Measurements from ENCODE around the gene WDR36.

WDR36 gene

GRCh38 chr5:111099058-111099778 lies 7.1 kb downstream of the WDR36 start:
- peak; percentile 26 for DNase-seq (ENCODE audit: low read depth, low spot score)

- DNase-seq (ENCODE audit: low read depth, low spot score), result no peak
Measured at GRCh38 chr5:111106320-111106948, 14.3 kb downstream of the WDR36 start.

DNA sequence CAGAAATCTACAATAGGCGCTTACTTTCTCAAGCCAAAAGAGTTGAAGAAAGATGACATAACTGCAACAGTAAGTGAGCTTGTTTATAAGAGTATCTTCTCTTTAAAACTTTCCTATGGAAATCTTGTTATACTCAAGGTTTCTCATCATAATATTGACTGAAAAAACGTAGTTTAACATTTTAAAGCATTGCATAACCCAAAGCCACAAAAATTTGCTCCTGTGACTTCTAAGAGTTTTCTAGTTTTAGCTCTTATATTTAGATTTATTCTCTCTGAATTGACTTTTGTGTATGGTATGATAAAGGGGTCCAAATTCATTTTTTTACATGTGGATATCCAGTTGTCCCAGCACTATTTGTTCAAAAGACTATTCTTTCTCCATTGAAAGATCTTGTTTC lies 15.2 kb downstream of the WDR36 start:
- DNase-seq (ENCODE audit: low read depth, low spot score), result no peak

DNA sequence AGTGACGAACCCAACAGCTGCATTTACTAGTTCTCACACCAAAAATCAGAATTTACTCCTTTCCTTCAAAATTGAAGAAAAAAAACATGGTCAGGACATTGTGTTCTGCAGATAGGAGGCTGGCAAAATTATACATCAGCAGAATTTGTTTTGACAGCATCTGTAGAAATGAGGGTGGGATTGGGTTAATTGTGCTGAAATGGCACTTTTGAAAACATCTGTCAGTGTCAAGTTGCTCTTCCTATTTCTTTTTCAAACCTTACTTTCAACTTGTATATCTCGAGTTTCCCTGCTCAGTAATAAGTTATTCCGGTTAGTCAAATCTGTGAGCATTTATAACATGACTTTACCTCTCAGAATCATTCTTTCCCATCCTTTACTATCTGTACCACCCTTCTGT lies 19.8 kb downstream of the WDR36 start:
- DNase-seq (ENCODE audit: low read depth, low spot score), result no peak

- no peak for DNase-seq (ENCODE audit: low read depth, low spot score)
Measured at GRCh38 chr5:111113678-111114077, 21.5 kb downstream of the WDR36 start.

DNA sequence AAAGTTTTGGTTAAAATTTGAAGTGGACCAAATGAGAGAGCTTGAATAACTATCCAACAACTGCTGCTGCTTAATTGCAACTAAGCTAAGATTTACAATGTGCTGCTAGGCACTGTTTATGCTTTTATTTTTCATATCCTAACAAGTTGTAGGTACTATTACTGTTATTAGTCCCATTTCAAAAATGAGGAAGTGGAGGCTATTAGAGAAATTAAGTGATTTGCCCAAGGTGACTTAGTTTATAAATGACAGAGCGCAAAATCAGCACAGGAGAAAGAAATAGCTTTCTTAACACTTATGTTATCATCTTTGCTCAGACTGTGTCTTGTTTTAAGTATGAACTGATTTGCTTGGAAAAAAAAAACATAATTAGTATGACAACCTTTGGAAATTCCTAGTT lies 23.1 kb downstream of the WDR36 start:
- DNase-seq (ENCODE audit: low read depth, low spot score), result no peak

- DNase-seq (ENCODE audit: low read depth, low spot score), result no peak
Measured at GRCh38 chr5:111116550-111116949, 24.4 kb downstream of the WDR36 start.

DNA sequence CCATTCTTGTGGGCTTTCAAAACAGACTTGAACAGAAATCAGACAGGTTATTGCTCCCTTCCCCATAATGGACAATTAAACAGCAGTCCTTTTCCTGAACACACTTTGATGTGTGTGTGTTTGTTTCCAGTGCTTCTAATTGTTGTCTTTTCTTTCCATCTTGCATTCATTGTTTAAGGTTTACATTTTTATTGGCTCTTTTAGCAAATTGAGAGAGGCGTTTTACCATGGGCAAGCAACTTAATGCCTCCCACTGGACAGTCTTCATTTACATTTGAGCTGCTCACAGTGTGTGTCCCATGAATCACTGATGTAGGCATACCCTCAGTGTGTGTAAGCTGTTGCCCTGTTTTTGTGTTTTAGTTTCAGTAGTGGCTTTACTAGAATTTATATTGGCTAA lies 25.0 kb downstream of the WDR36 start:
- DNase-seq (ENCODE audit: low read depth, low spot score), result no peak

- DNase-seq (ENCODE audit: low read depth, low spot score), result no peak
Measured at GRCh38 chr5:111119221-111119620, 27.1 kb downstream of the WDR36 start.

GRCh38 chr5:111119856-111120255 lies 27.7 kb downstream of the WDR36 start:
- DNase-seq (ENCODE audit: low read depth, low spot score), result no peak

GRCh38 chr5:111120911-111121310 lies 28.8 kb downstream of the WDR36 start:
- no peak for DNase-seq (ENCODE audit: low read depth, low spot score)

DNA sequence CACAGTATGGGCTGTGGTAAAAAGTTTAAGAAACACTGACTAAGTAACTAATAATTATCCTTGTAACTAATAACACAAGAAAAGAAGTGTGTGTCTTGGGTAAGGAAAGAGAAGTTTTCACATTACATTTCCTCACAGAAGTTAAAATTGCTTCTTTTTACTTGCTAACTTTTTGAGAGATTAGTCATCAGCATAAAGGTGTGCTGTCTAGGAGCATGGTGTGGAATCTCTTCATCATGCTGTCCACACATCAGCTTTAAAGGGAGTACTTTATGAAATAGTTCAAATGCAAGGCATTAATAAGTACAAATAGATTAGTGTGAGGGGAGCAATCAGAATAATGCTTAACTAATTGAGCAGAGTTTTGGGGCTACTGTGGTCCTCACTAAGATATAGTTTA lies 29.8 kb downstream of the WDR36 start:
- DNase-seq (ENCODE audit: low read depth, low spot score), result no peak

- DNase-seq (ENCODE audit: low read depth, low spot score), result no peak
Measured at GRCh38 chr5:111122398-111122797, 30.2 kb downstream of the WDR36 start.

- DNase-seq (ENCODE audit: low read depth, low spot score), result no peak
Measured at GRCh38 chr5:111124793-111125192, 32.6 kb downstream of the WDR36 start.

GRCh38 chr5:111126896-111127295 lies 34.7 kb downstream of the WDR36 start:
- DNase-seq (ENCODE audit: low read depth, low spot score), result no peak

- no peak for DNase-seq (ENCODE audit: low read depth, low spot score)
Measured at GRCh38 chr5:111127453-111128195, 35.5 kb downstream of the WDR36 start.

DNA sequence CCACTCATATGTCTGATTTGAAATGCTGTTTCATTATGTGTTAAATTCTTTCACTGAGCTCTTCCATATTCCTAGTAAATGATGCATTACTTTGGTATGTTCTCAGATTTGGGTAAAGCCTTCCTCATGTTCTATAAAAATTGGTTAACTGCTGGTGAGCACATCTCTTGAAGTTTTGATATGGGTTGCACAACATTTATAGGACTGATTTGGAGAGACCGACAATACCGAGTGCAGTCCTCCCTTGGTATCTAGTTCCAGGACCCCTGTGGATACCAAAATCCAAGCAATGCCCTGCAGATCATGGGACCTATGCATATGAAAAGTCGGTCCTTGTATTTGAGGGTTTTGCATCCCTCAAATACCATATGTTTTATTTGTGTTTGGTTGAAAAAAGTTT lies 37.8 kb downstream of the WDR36 start:
- DNase-seq (ENCODE audit: low read depth, low spot score), result peak; percentile 7

- DNase-seq (ENCODE audit: low read depth, low spot score), result peak; percentile 23
Measured at GRCh38 chr5:111131356-111131755, 39.2 kb downstream of the WDR36 start.

- DNase-seq (ENCODE audit: low read depth, low spot score), result no peak
Measured at GRCh38 chr5:111132076-111132475, 39.9 kb downstream of the WDR36 start.

- DNase-seq (ENCODE audit: low read depth, low spot score), result no peak
Measured at GRCh38 chr5:111132731-111133435, 40.7 kb downstream of the WDR36 start.

GRCh38 chr5:111133436-111133751 lies 41.2 kb downstream of the WDR36 start:
- no peak for DNase-seq (ENCODE audit: low read depth, low spot score)

DNA sequence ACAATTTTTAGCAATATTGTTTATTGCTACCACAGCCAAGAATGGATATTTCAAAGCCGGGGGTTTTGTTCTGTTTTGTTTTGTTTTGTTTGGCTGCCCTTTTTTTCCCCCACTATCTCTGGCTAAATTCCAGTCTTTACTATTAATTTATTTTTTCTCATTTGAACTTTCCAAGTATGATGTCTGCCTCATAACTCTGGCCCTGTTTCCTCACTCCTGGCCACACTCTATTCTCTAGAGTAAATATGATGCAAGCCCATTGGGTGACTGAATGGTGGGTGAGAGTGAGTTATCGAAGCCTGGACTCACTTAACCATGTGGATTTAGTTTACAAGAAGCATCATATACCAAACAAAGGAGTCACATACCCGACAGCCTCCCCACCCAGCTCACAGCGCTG lies 41.9 kb downstream of the WDR36 start:
- DNase-seq (ENCODE audit: low read depth, low spot score), result no peak

Measured in astrocyte of the hippocampus (primary cell).